Liver (tissue), 9 donors: Measurements from ENCODE around the gene TAF1B. TPM values are rescaled to one million over a fixed set of nuclear protein-coding genes. Genes with fewer than 3 reads are reported as not detected.

Experiments
- DNase-seq: peaks from one replicate; pipeline ENCODE4 v3.0.0-alpha.2; 2017; ENCODE audit warnings: low spot score
- H3K27ac ChIP-seq, 2 donors: one replicate each; pipeline ENCODE4 v1.7.0; 2013; ENCODE audit warnings: inconsistent platforms in 2 of 2, low read length in 2 of 2, control low read depth in 1 of 2, low read depth in 1 of 2, mild to moderate bottlenecking in 1 of 2
- H3K27me3 ChIP-seq, 4 donors: one replicate each; pipeline versions ENCODE4 v1.6.1 to v1.7.0; 2013; ENCODE audit warnings: low read length in 3 of 4, inconsistent platforms in 1 of 4, mild to moderate bottlenecking in 1 of 4, moderate library complexity in 1 of 4; ENCODE audit not compliant: control insufficient read depth in 4 of 4, insufficient read depth in 4 of 4
- H3K36me3 ChIP-seq, 4 donors: one replicate each; pipeline versions ENCODE4 v1.6.1 to v1.7.0; 2013; ENCODE audit warnings: low read length in 3 of 4, mild to moderate bottlenecking in 3 of 4, low read depth in 1 of 4, moderate library complexity in 1 of 4; ENCODE audit not compliant: control insufficient read depth in 4 of 4, insufficient read depth in 3 of 4
- H3K4me1 ChIP-seq, 4 donors: one replicate each; pipeline versions ENCODE4 v1.6.1 to v1.7.0; 2013; ENCODE audit warnings: low read length in 3 of 4, mild to moderate bottlenecking in 3 of 4, moderate library complexity in 1 of 4; ENCODE audit not compliant: control insufficient read depth in 4 of 4, insufficient read depth in 4 of 4
- H3K4me3 ChIP-seq, 3 donors: one replicate each; pipeline versions ENCODE4 v1.6.1 to v1.7.0; 2013; ENCODE audit warnings: low read length in 3 of 3, control low read depth in 1 of 3, low read depth in 1 of 3, mild to moderate bottlenecking in 1 of 3
- H3K9ac ChIP-seq, 2 donors: one replicate each; pipeline ENCODE4 v1.7.0; 2013; ENCODE audit warnings: low read length in 2 of 2, mild to moderate bottlenecking in 2 of 2, moderate library complexity in 2 of 2, control low read depth in 1 of 2, low read depth in 1 of 2
- H3K9me3 ChIP-seq, 4 donors: one replicate each; pipeline versions ENCODE4 v1.6.1 to v1.7.0; 2013; ENCODE audit warnings: low read length in 3 of 4; ENCODE audit not compliant: control insufficient read depth in 4 of 4
- CTCF ChIP-seq: fragments of 150-350 bp; IDR thresholded peaks from 2 replicates; pipeline ENCODE4 v1.5.1; 2017; ENCODE audit warnings: improper control_type of control experiment, low read depth, low read length; ENCODE audit not compliant: missing input control
- EGR1 ChIP-seq, 2 donors: IDR thresholded peaks; 2 replicates each; pipeline ENCODE4 v1.6.1; 2016 to 2018; ENCODE audit warnings: antibody characterized with exemption in 2 of 2, low read depth in 2 of 2
- FOXA1 ChIP-seq: IDR thresholded peaks from 2 replicates; pipeline ENCODE4 v1.6.1; 2016; ENCODE audit warnings: antibody characterized with exemption
- FOXA2 ChIP-seq: IDR thresholded peaks from 2 replicates; pipeline ENCODE4 v1.6.1; 2016; ENCODE audit warnings: antibody characterized with exemption
- GABPA ChIP-seq, 2 donors: IDR thresholded peaks in 1 of 2; conservative IDR thresholded peaks in 1 of 2; 2 replicates each; pipeline ENCODE4 v1.6.1; 2016; ENCODE audit warnings: antibody characterized with exemption in 2 of 2, mild to moderate bottlenecking in 1 of 2, moderate library complexity in 1 of 2
- HNF4A ChIP-seq, 2 donors: conservative IDR thresholded peaks; 2 replicates each; pipeline ENCODE4 v1.6.1; 2016; ENCODE audit warnings: antibody characterized with exemption in 2 of 2, mild to moderate bottlenecking in 2 of 2
- JUND ChIP-seq, 2 donors: IDR thresholded peaks; 2 replicates each; pipeline ENCODE4 v1.6.1; 2016; ENCODE audit warnings: antibody characterized with exemption in 2 of 2
- NR2F2 ChIP-seq: IDR thresholded peaks from 2 replicates; pipeline ENCODE4 v1.6.1; 2016; ENCODE audit warnings: antibody characterized with exemption
- RAD21 ChIP-seq, 2 donors: IDR thresholded peaks; 2 replicates each; pipeline ENCODE4 v1.6.1; 2016; ENCODE audit warnings: antibody characterized with exemption in 2 of 2, mild to moderate bottlenecking in 2 of 2
- TAF1 ChIP-seq: conservative IDR thresholded peaks from 2 replicates; pipeline ENCODE4 v1.6.1; 2016; ENCODE audit warnings: antibody characterized with exemption, mild to moderate bottlenecking
- YY1 ChIP-seq: IDR thresholded peaks from 2 replicates; pipeline ENCODE4 v1.6.1; 2016; ENCODE audit warnings: antibody characterized with exemption, mild to moderate bottlenecking
- WGBS: extraction: QIAGEN DNeasy Blood & Tissue Kit; methylation state at CpG from one replicate; pipeline ENCODE4 v1.1.7; 2013; 5-methylcytosine and 5-hydroxymethylcytosine counted together
- polyA plus RNA-seq, 2 donors: library from polyadenylated mRNA; stranded (reverse) in 1 of 2; unstranded in 1 of 2; fragments of 200-250 nt in 1 of 2; fragments of >200 nt in 1 of 2; fragmentation: Nextera tagmentation in 1 of 2; extraction: Ambion mirVana in 1 of 2; gene quantifications; one replicate each; pipeline versions ENCODE4 v1.2.1 to v1.2.3, GENCODE V29; 2013 to 2015
- total RNA-seq, 2 donors: library from RNA; depleted of rRNA; stranded (reverse); fragments of >200 nt; gene quantifications; one replicate each; pipeline ENCODE4 v1.2.3, GENCODE V29; 2014
- TF ChIP-seq, protein P1 (sequence below): IDR thresholded peaks from 2 replicates; pipeline ENCODE4 v1.6.1; 2016; ENCODE audit warnings: antibody characterized with exemption
- donor health status: healthy.
- donor health status: healthy.
- donor health status: healthy.
- donor health status: healthy.
- donor health status: healthy.

Gene TAF1B
- total and polyA plus RNA-seq, 4 donors, result 3.1 to 17.2 (median 5.6) TPM

DNA sequence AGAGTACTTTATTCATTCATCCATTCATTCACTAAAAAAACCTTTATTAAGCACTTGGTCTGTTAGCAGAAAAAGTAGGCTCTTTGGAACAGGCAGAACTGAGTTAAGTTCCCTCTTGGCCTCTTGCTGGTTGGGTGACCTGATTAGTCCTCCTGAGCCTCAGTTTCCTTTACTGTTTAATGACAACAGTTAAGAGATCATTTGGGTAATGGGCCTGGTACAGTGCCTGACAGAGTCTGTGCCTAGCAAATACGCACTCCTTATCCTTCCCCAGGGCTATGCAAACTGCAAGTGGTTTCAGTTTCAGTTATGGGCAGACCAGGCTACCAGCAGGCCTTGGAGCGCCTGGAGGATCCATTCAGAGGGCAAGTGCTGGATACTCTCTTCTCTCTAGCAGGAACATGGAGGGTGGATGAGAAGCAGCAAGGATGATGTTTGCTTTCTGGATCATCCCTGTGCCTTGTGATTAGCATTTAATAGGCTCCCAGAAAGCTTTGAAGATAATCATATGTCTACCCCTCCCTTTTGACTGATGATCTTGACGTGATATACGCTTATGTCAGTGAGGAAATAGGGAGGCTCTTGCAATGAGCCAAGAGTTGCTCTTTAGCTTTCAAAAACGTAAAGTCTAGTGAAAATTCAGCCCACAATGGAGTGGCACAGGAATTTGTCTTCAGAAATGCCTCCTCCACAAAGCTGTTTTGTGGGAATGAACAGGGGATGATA is 12.4 kb upstream of the TAF1B start:
- no peak overlapping the region for H3K27ac ChIP-seq
- no peak overlapping the region for H3K9ac ChIP-seq
- H3K4me3 ChIP-seq, result no peak overlapping the region
- H3K4me1 ChIP-seq, result no peaks in the 10 kb centered on the region
- no peak for DNase-seq
- no peaks in the 10 kb centered on the region for H3K9me3 ChIP-seq
- H3K36me3 ChIP-seq, result no peaks in the 10 kb centered on the region
- no peaks in the 10 kb centered on the region for H3K27me3 ChIP-seq
- TF ChIP-seq JUND (IDR thresholded peaks at IDR 0.05), result no peak
- TF ChIP-seq FOXA2, result no peak
- TF ChIP-seq, protein P1, sequence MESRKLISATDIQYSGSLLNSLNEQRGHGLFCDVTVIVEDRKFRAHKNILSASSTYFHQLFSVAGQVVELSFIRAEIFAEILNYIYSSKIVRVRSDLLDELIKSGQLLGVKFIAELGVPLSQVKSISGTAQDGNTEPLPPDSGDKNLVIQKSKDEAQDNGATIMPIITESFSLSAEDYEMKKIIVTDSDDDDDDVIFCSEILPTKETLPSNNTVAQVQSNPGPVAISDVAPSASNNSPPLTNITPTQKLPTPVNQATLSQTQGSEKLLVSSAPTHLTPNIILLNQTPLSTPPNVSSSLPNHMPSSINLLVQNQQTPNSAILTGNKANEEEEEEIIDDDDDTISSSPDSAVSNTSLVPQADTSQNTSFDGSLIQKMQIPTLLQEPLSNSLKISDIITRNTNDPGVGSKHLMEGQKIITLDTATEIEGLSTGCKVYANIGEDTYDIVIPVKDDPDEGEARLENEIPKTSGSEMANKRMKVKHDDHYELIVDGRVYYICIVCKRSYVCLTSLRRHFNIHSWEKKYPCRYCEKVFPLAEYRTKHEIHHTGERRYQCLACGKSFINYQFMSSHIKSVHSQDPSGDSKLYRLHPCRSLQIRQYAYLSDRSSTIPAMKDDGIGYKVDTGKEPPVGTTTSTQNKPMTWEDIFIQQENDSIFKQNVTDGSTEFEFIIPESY, result no peak
- no peak for TF ChIP-seq EGR1 (IDR thresholded peaks at IDR 0.05; ENCODE audit: low read depth in 2 of 2)
- no peak for TF ChIP-seq CTCF
- no peak for TF ChIP-seq TAF1
- TF ChIP-seq HNF4A (conservative IDR thresholded peaks at IDR 0.05), result no peak
- no peak for TF ChIP-seq YY1
- TF ChIP-seq GABPA (IDR thresholded peaks at IDR 0.05 in 1 of 2, conservative IDR thresholded peaks at IDR 0.05 in 1 of 2), result no peak
- TF ChIP-seq FOXA1, result no peak
- WGBS, result 70% methylated on average over 5 of the region's 5 CpGs

- H3K4me1 ChIP-seq, result no peaks in the 10 kb centered on the region
- no peaks in the 10 kb centered on the region for H3K27me3 ChIP-seq
- no peak overlapping the region for H3K27ac ChIP-seq
- H3K9me3 ChIP-seq, result no peaks in the 10 kb centered on the region
- H3K36me3 ChIP-seq, result no peaks in the 10 kb centered on the region
- H3K4me3 ChIP-seq, result no peak overlapping the region
- 71% methylated on average over 6 of the region's 6 CpGs for WGBS
- TF ChIP-seq JUND (IDR thresholded peaks at IDR 0.05), result no peak
- no peak for TF ChIP-seq TAF1
- no peak for TF ChIP-seq CTCF
- TF ChIP-seq FOXA2, result no peak
- no peak for TF ChIP-seq NR2F2
- TF ChIP-seq HNF4A (conservative IDR thresholded peaks at IDR 0.05), result no peak
- DNase-seq, result no peak
- H3K9ac ChIP-seq, result no peak overlapping the region
Measured at GRCh38 chr2:9831670-9832069, 11.6 kb upstream of the TAF1B start.

DNA sequence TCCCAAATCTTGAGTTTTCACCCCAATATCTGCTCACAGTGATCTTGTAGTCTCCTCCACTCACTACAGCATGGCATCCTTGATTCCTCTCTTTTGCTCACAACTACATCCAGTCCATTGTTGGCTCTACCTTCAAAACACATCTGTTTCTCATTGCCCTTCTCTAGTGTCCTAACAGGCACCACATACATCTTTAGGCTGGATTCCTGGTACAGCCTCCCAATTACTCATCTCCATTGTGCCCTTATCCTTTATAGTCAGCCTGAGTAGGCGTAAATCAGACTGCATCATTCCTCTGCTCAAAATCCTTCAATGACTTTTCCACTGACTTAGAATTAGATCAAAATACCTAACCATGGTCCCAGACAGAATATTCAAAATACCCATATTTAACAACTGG is 10.7 kb upstream of the TAF1B start:
- H3K27ac ChIP-seq, result no peak overlapping the region
- no peaks in the 10 kb centered on the region for H3K36me3 ChIP-seq
- no peaks in the 10 kb centered on the region for H3K27me3 ChIP-seq
- H3K4me3 ChIP-seq, result no peak overlapping the region
- no peak for DNase-seq
- WGBS, result 92% methylated on average over 1 of the region's 1 CpG
- H3K9ac ChIP-seq, result no peak overlapping the region
- H3K9me3 ChIP-seq, result no peaks in the 10 kb centered on the region
- no peaks in the 10 kb centered on the region for H3K4me1 ChIP-seq
- no peak for TF ChIP-seq FOXA2
- TF ChIP-seq RAD21 (IDR thresholded peaks at IDR 0.05), result no peak
- TF ChIP-seq CTCF, result no peak
- no peak for TF ChIP-seq NR2F2
- no peak for TF ChIP-seq TAF1
- TF ChIP-seq, protein P1, result no peak
- no peak for TF ChIP-seq YY1
